ENCODE measurements around the gene PWWP2B.

Gene PWWP2B

GRCh38 chr10:132381741-132382140, 15.3 kb upstream of the PWWP2B start:
- Histone ChIP-seq H3K9ac (ENCODE audit: low read length) (no peak overlapping the region), H3K27me3 (ENCODE audit: low read length) (no peaks in the 10 kb centered on the region), H2AFZ (ENCODE audit: low read depth, low read length, severe bottlenecking) (no peak overlapping the region), H3K79me2 (ENCODE audit: insufficient read depth, low read length) (no peaks in the 10 kb centered on the region), H3K4me3 (ENCODE audit: insufficient read depth, low read length, poor library complexity, severe bottlenecking) (no peak overlapping the region), H3K27ac (ENCODE audit: low read depth, low read length) (no peak overlapping the region), H3F3A (ENCODE audit: insufficient read depth) (no peaks in the 10 kb centered on the region), H3K4me2 (ENCODE audit: low read depth, low read length, poor library complexity, severe bottlenecking) (no peak overlapping the region), H3K9me3 (ENCODE audit: insufficient read depth, low read length) (no peaks in the 10 kb centered on the region), H4K20me1 (ENCODE audit: low read depth, low read length) (no peaks in the 10 kb centered on the region), H3K9me2 (replicated peaks; ENCODE audit: insufficient read depth, low read length) (no peaks in the 10 kb centered on the region), H3K36me3 (ENCODE audit: low read length) (no peaks in the 10 kb centered on the region)
- TF ChIP-seq CTCF (IDR thresholded peaks at IDR 0.05; ENCODE audit: insufficient read depth, low read length, poor library complexity, severe bottlenecking) (no peak), EZH2phosphoT487 (conservative IDR thresholded peaks at IDR 0.05; ENCODE audit: low read length) (no peak)

DNA sequence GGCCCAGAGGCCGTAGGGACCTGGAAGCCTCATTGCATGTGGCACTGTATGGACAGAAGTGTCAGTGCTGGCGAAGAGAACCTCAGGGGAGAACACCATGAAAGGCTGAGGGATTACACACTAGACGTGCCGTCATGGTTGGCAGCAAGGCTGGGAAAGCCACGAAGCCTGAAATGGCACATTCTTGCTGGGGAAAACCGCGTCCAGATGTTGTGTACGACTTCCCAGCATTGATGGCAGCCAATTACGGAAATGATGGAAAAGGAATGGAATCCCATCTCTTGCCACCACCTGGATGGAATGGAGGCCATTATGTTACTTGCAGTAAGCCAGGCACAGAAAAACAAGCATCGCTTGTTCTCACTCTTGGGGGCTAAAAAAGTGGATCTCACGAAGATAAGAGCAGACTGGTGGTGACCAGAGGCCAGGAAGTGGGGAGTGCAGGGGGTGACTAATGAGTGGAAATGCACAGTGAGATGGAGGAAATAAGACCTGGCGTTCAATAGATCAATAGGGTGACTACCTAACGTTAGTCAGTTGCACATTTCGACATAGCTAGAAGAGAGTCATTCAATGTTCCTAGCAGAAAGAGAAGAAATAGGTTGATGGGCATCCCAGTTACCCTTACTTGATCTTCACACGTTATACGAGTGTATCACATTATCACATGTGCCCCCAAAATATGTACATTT, 14.6 kb upstream of the PWWP2B start:
- no peak overlapping the region for H3K9ac ChIP-seq (ENCODE audit: low read length)
- H3K27ac ChIP-seq (ENCODE audit: low read depth, low read length), result no peak overlapping the region

DNA sequence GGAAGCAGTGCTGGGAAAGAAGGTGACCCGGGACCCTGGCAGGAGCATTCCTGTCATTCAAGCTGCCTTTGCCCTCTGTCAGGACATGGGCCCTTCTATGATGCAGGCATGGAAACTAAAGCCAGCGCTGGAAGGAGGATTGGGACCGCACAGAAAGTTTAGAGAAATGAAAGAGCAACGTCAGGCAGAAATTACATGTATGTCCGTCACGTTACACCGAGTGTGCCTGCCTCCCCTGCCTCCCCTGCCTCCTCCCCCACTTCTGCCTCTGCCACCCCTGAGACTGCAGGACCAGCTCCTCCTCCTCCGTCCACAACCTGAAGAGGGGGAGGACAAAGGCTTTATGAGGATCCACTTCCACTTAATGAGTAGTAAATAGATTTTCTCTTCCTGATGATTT, 13.9 kb upstream of the PWWP2B start:
- Histone ChIP-seq H2AFZ (ENCODE audit: low read depth, low read length, severe bottlenecking) (no peak overlapping the region), H3K36me3 (ENCODE audit: low read length) (no peaks in the 10 kb centered on the region), H3F3A (ENCODE audit: insufficient read depth) (no peaks in the 10 kb centered on the region), H3K27me3 (ENCODE audit: low read length) (no peaks in the 10 kb centered on the region), H3K9me2 (replicated peaks; ENCODE audit: insufficient read depth, low read length) (no peaks in the 10 kb centered on the region), H3K9ac (ENCODE audit: low read length) (no peak overlapping the region), H3K27ac (ENCODE audit: low read depth, low read length) (no peak overlapping the region), H3K4me3 (ENCODE audit: insufficient read depth, low read length, poor library complexity, severe bottlenecking) (no peak overlapping the region), H3K4me2 (ENCODE audit: low read depth, low read length, poor library complexity, severe bottlenecking) (no peak overlapping the region), H4K20me1 (ENCODE audit: low read depth, low read length) (no peaks in the 10 kb centered on the region), H3K79me2 (ENCODE audit: insufficient read depth, low read length) (no peaks in the 10 kb centered on the region), H3K9me3 (ENCODE audit: insufficient read depth, low read length) (no peaks in the 10 kb centered on the region)
- TF ChIP-seq EZH2phosphoT487 (conservative IDR thresholded peaks at IDR 0.05; ENCODE audit: low read length) (no peak), CTCF (IDR thresholded peaks at IDR 0.05; ENCODE audit: insufficient read depth, low read length, poor library complexity, severe bottlenecking) (no peak)

More for the DNA sequence above, 14.6 kb upstream of the PWWP2B start:
- H3K9me3 ChIP-seq (ENCODE audit: insufficient read depth, low read length), result no peaks in the 10 kb centered on the region
- no peaks in the 10 kb centered on the region for H3F3A ChIP-seq (ENCODE audit: insufficient read depth)
- no peak overlapping the region for H2AFZ ChIP-seq (ENCODE audit: low read depth, low read length, severe bottlenecking)
- no peaks in the 10 kb centered on the region for H4K20me1 ChIP-seq (ENCODE audit: low read depth, low read length)
- H3K9me2 ChIP-seq (replicated peaks; ENCODE audit: insufficient read depth, low read length), result no peaks in the 10 kb centered on the region
- H3K79me2 ChIP-seq (ENCODE audit: insufficient read depth, low read length), result no peaks in the 10 kb centered on the region
- H3K27me3 ChIP-seq (ENCODE audit: low read length), result no peaks in the 10 kb centered on the region
- TF ChIP-seq CTCF (IDR thresholded peaks at IDR 0.05; ENCODE audit: insufficient read depth, low read length, poor library complexity, severe bottlenecking) (no peak), EZH2phosphoT487 (conservative IDR thresholded peaks at IDR 0.05; ENCODE audit: low read length) (no peak)
- no peaks in the 10 kb centered on the region for H3K36me3 ChIP-seq (ENCODE audit: low read length)
- no peak overlapping the region for H3K4me2 ChIP-seq (ENCODE audit: low read depth, low read length, poor library complexity, severe bottlenecking)
- H3K4me3 ChIP-seq (ENCODE audit: insufficient read depth, low read length, poor library complexity, severe bottlenecking), result no peak overlapping the region

Measured in SU-DHL-6 (cell line).